Peyer's patch (tissue), 4 donors: ENCODE measurements around the gene SNX9. TPM values are rescaled to one million over a fixed set of nuclear protein-coding genes. Genes with fewer than 3 reads are reported as not detected.

ENCODE experiments used
- DNase-seq, 3 donors: peaks; one replicate each; pipeline ENCODE4 v3.0.0-alpha.2; 2017 to 2019
- H3K27ac ChIP-seq, 4 donors: fragments of 200-600 bp; sonication (generic); one replicate each; pipeline ENCODE4 v1.5.1; 2016 to 2019
- H3K27me3 ChIP-seq, 2 donors: fragments of 200-600 bp; sonication (generic); one replicate each; pipeline ENCODE4 v1.5.1; 2019
- H3K36me3 ChIP-seq, 3 donors: fragments of 200-600 bp; sonication (generic); one replicate each; pipeline ENCODE4 v1.5.1; 2016 to 2019
- H3K4me1 ChIP-seq, 4 donors: fragments of 200-600 bp; sonication (generic); one replicate each; pipeline ENCODE4 v1.5.1; 2016 to 2019
- H3K4me3 ChIP-seq, 4 donors: fragments of 200-600 bp; sonication (generic); 1 replicate in 3 of 4; 2 replicates in 1 of 4; pipeline ENCODE4 v1.5.1; 2016 to 2019; ENCODE audit warnings: mild to moderate bottlenecking in 1 of 4
- H3K9me3 ChIP-seq, 4 donors: fragments of 200-600 bp; sonication (generic); one replicate each; pipeline ENCODE4 v1.5.1; 2016 to 2019; ENCODE audit warnings: mild to moderate bottlenecking in 1 of 4
- POLR2A ChIP-seq, 2 donors: fragments of 450-650 bp; IDR thresholded peaks; one replicate each; pipeline ENCODE4 v1.5.1; 2017; ENCODE audit warnings: antibody characterized with exemption in 2 of 2, mild to moderate bottlenecking in 2 of 2, moderate library complexity in 2 of 2
- total RNA-seq, 4 donors: library from RNA; depleted of rRNA; stranded (reverse); fragments of >200 nt; gene quantifications; one replicate each; pipeline ENCODE4 v1.1.0, GENCODE V29; 2016
- TF ChIP-seq, protein P1 (sequence below), 6 experiments: fragments of 450-650 bp in 4 of 6; fragments of 200-600 bp in 2 of 6; sonication (generic) in 1 of 6; IDR thresholded peaks; one replicate each; pipeline ENCODE4 v1.5.1; 2017 to 2019; ENCODE audit warnings: antibody characterized with exemption in 6 of 6, mild to moderate bottlenecking in 3 of 6, moderate library complexity in 1 of 6

The SNX9 gene
- total RNA-seq, 4 donors from 2014 or later = 49.8 to 59.1 (median 52.5) TPM

DNA sequence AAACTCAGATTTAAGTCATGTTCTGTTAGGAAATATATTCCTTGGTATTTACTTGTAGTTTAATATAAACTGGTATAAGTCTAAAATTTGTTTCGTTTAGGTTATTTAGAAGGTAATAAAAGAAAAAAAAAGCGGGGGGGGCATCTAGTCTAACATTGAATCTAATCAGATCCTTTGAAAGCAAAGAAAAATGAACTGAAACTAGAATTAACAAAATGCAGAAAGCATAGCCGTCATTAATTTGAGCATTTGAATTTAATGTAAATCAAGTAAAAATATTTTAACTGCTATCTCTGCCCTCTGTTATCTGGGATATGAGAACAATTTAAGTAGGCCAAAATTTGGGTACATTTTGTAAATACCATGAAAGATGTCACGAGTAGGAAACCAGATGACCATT lies 54.1 kb downstream of the SNX9 start:
- Histone ChIP-seq H3K4me3 (no peak overlapping the region), H3K4me1 (no peaks in the 10 kb centered on the region), H3K9me3 (no peaks in the 10 kb centered on the region), H3K36me3 (peaks cover 0 to 57% (median 0%) of the 10 kb centered on the region in 3 donors), H3K27me3 (no peaks in the 10 kb centered on the region), H3K27ac (no peak overlapping the region)
- DNase-seq = no peak
- no peak for TF ChIP-seq POLR2A (IDR thresholded peaks at IDR 0.05)
- TF ChIP-seq, protein P1, sequence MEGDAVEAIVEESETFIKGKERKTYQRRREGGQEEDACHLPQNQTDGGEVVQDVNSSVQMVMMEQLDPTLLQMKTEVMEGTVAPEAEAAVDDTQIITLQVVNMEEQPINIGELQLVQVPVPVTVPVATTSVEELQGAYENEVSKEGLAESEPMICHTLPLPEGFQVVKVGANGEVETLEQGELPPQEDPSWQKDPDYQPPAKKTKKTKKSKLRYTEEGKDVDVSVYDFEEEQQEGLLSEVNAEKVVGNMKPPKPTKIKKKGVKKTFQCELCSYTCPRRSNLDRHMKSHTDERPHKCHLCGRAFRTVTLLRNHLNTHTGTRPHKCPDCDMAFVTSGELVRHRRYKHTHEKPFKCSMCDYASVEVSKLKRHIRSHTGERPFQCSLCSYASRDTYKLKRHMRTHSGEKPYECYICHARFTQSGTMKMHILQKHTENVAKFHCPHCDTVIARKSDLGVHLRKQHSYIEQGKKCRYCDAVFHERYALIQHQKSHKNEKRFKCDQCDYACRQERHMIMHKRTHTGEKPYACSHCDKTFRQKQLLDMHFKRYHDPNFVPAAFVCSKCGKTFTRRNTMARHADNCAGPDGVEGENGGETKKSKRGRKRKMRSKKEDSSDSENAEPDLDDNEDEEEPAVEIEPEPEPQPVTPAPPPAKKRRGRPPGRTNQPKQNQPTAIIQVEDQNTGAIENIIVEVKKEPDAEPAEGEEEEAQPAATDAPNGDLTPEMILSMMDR (IDR thresholded peaks at IDR 0.05) = no peak

GRCh38 chr6:157877573-157878438 lies 54.8 kb downstream of the SNX9 start:
- peaks cover 0 to 60% (median 0%) of the 10 kb centered on the region in 3 donors for H3K36me3 ChIP-seq
- no peak for TF ChIP-seq POLR2A (IDR thresholded peaks at IDR 0.05)
- TF ChIP-seq, protein P1 (IDR thresholded peaks at IDR 0.05) = no peak

GRCh38 chr6:157879034-157879872 lies 56.2 kb downstream of the SNX9 start:
- Histone ChIP-seq H3K27me3 (no peaks in the 10 kb centered on the region), H3K9me3 (no peaks in the 10 kb centered on the region), H3K36me3 (peaks cover 0 to 61% (median 0%) of the 10 kb centered on the region in 3 donors), H3K4me3 (no peak overlapping the region), H3K27ac (no peak overlapping the region), H3K4me1 (no peaks in the 10 kb centered on the region)
- no peak for DNase-seq
- TF ChIP-seq, protein P1 (IDR thresholded peaks at IDR 0.05) = no peak
- TF ChIP-seq POLR2A (IDR thresholded peaks at IDR 0.05) = no peak

More at GRCh38 chr6:157877573-157878438, 54.8 kb downstream of the SNX9 start:
- Histone ChIP-seq H3K9me3 (no peaks in the 10 kb centered on the region), H3K4me3 (no peak overlapping the region), H3K4me1 (no peaks in the 10 kb centered on the region), H3K27me3 (no peaks in the 10 kb centered on the region), H3K27ac (peak overlapping the region in 1 of 4 donors; percentile 13)
- DNase-seq = no peak

DNA sequence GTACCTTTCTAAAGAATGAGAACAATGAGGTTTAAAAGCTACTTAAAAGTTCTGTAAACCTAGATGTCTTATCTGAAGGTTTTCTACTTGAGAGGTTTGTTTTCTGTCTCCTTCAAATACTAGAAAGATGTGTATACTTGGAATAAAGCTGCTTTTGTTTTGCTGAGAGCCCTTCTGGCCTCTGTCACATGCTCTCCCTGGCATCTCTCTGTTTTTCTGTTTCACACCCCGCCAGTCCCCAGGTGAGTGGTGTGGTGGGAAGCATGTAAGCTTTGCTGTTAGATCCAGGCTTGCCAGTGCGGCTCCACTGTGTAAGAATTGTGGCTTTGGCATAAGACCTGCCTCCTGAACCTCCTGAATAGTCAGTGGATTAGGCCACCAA lies 56.8 kb downstream of the SNX9 start:
- H3K36me3 ChIP-seq = peaks cover 0 to 57% (median 0%) of the 10 kb centered on the region in 3 donors
- H3K27me3 ChIP-seq = no peaks in the 10 kb centered on the region
- H3K27ac ChIP-seq = no peak overlapping the region
- no peaks in the 10 kb centered on the region for H3K4me1 ChIP-seq
- TF ChIP-seq POLR2A (IDR thresholded peaks at IDR 0.05) = no peak
- TF ChIP-seq, protein P1 (IDR thresholded peaks at IDR 0.05) = no peak
- no peak overlapping the region for H3K4me3 ChIP-seq
- H3K9me3 ChIP-seq = no peaks in the 10 kb centered on the region
- no peak for DNase-seq

DNA sequence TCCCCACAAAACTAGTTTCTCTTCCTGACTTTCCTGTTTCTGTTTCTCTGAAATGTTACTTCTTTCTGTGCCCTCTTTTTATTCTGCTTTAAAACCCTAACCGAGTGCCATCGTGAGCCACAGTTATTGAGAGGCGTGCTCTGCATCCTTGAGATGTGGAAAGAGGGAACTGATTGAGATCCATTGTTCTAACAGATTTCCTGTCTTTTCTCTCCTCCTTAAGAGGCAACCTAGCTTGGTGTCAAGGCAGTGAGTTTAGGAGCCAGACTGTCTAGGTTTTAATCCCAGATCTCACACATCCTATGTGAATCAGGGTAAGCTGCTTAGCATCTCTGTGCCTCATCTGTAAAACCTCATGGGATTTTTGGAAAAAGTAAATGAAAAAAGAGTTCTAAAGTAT lies 57.5 kb downstream of the SNX9 start:
- H3K27ac ChIP-seq = no peak overlapping the region
- DNase-seq = no peak
- H3K36me3 ChIP-seq = peaks cover 0 to 54% (median 0%) of the 10 kb centered on the region in 3 donors
- no peak overlapping the region for H3K4me3 ChIP-seq
- no peaks in the 10 kb centered on the region for H3K9me3 ChIP-seq
- no peak for TF ChIP-seq POLR2A (IDR thresholded peaks at IDR 0.05)
- TF ChIP-seq, protein P1 (IDR thresholded peaks at IDR 0.05) = no peak
- H3K4me1 ChIP-seq = no peaks in the 10 kb centered on the region
- H3K27me3 ChIP-seq = no peaks in the 10 kb centered on the region
